Endothelial cell (in vitro differentiated cells): ENCODE measurements around the gene NEK1. TPM values are rescaled to one million over a fixed set of nuclear protein-coding genes. Genes with fewer than 3 reads are reported as not detected.

Experiments used
- DNase-seq: peaks from one replicate; pipeline ENCODE4 v3.0.0; 2021; ENCODE audit warnings: low spot score
- H3K27ac Mint-ChIP-seq: one replicate; pipeline ENCODE4 v1.8.0; 2021; ENCODE audit warnings: mixed read lengths, inconsistent platforms; ENCODE audit not compliant: unreplicated experiment
- H3K27me3 Mint-ChIP-seq: one replicate; pipeline ENCODE4 v1.8.0; 2021; ENCODE audit warnings: mild to moderate bottlenecking, moderate library complexity, mixed read lengths, inconsistent platforms; ENCODE audit not compliant: unreplicated experiment
- H3K36me3 Mint-ChIP-seq: one replicate; pipeline ENCODE4 v1.8.0; 2021; ENCODE audit warnings: mild to moderate bottlenecking, low read depth, mixed read lengths, inconsistent platforms; ENCODE audit not compliant: unreplicated experiment
- H3K4me1 Mint-ChIP-seq: one replicate; pipeline ENCODE4 v1.8.0; 2021; ENCODE audit warnings: mild to moderate bottlenecking, mixed read lengths, inconsistent platforms; ENCODE audit not compliant: unreplicated experiment
- H3K4me3 Mint-ChIP-seq: one replicate; pipeline ENCODE4 v1.8.0; 2021; ENCODE audit warnings: mild to moderate bottlenecking, mixed read lengths, inconsistent platforms; ENCODE audit not compliant: unreplicated experiment
- H3K9me3 Mint-ChIP-seq: one replicate; pipeline ENCODE4 v1.8.0; 2021; ENCODE audit warnings: mixed read lengths, inconsistent platforms; ENCODE audit not compliant: unreplicated experiment
- total RNA-seq: library from RNA; stranded (reverse); fragmentation: NEBNext Ultra II Directional; extraction: Animal tissue kit (Norgen Biotek cat#: 25700); gene quantifications from one replicate; pipeline ENCODE4 v1.2.1, GENCODE V29; 2021; ENCODE audit not compliant: unreplicated experiment
- TF ChIP-seq, protein P1 (sequence below): fragments of 200-600 bp; sonication (generic); IDR thresholded peaks from one replicate; pipeline ENCODE4 v1.5.0; 2021; ENCODE audit warnings: antibody characterized with exemption; ENCODE audit not compliant: unreplicated experiment

NEK1 gene
- total RNA-seq, 1 donor from 2014 or later: 12.5 TPM

DNA sequence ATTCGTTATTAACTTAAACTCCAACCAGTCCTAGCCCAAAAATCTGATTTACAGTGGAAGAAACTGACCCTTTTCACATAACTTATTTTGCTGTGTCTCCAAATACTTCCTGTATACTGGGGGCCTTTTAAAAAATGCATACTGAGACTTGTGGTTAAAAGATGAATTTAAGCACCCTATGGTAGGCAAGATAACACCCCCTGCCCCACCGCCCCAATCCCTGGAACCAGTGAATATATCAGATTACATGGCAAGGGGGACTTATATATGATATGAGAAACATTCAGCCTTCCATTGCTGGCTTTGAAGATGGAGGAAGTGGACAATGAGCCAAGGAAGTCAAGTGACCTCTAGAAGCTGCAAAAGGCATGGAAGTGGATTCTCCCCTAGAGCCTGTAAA, 4.9 kb upstream of the NEK1 start:
- Mint-ChIP-seq H3K4me1 (peaks cover 20% of the 10 kb centered on the region), H3K9me3 (peaks cover 4% of the 10 kb centered on the region), H3K27me3 (peaks cover 2% of the 10 kb centered on the region), H3K27ac (no peak overlapping the region), H3K36me3 (no peaks in the 10 kb centered on the region), H3K4me3 (no peak overlapping the region)
- TF ChIP-seq, protein P1, sequence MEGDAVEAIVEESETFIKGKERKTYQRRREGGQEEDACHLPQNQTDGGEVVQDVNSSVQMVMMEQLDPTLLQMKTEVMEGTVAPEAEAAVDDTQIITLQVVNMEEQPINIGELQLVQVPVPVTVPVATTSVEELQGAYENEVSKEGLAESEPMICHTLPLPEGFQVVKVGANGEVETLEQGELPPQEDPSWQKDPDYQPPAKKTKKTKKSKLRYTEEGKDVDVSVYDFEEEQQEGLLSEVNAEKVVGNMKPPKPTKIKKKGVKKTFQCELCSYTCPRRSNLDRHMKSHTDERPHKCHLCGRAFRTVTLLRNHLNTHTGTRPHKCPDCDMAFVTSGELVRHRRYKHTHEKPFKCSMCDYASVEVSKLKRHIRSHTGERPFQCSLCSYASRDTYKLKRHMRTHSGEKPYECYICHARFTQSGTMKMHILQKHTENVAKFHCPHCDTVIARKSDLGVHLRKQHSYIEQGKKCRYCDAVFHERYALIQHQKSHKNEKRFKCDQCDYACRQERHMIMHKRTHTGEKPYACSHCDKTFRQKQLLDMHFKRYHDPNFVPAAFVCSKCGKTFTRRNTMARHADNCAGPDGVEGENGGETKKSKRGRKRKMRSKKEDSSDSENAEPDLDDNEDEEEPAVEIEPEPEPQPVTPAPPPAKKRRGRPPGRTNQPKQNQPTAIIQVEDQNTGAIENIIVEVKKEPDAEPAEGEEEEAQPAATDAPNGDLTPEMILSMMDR: no peak
- DNase-seq: no peak

DNA sequence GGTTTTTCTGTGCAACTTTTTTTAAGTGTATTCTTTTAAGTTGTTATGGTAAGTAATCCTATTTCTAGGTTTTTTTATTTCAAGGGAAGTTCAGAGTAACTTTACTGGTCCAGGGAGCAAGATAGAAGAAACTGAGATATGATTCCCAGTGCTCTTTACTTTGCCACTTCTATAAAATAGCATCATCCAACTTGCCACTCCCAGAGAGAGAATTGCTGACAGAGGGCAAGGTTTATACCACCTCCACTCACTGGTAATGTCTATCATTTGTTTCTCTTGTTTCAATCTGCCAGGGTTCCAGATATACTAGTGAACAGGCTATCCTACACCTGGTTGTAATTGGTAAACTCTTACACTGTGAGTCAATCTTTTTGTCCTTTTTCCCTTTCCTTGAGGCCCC, 4.5 kb upstream of the NEK1 start:
- H3K27me3 Mint-ChIP-seq: peaks cover 2% of the 10 kb centered on the region
- no peak for DNase-seq
- H3K27ac Mint-ChIP-seq: no peak overlapping the region
- H3K4me1 Mint-ChIP-seq: peaks cover 18% of the 10 kb centered on the region
- TF ChIP-seq, protein P1: no peak
- no peak overlapping the region for H3K4me3 Mint-ChIP-seq
- peaks cover 4% of the 10 kb centered on the region for H3K9me3 Mint-ChIP-seq
- no peaks in the 10 kb centered on the region for H3K36me3 Mint-ChIP-seq

DNA sequence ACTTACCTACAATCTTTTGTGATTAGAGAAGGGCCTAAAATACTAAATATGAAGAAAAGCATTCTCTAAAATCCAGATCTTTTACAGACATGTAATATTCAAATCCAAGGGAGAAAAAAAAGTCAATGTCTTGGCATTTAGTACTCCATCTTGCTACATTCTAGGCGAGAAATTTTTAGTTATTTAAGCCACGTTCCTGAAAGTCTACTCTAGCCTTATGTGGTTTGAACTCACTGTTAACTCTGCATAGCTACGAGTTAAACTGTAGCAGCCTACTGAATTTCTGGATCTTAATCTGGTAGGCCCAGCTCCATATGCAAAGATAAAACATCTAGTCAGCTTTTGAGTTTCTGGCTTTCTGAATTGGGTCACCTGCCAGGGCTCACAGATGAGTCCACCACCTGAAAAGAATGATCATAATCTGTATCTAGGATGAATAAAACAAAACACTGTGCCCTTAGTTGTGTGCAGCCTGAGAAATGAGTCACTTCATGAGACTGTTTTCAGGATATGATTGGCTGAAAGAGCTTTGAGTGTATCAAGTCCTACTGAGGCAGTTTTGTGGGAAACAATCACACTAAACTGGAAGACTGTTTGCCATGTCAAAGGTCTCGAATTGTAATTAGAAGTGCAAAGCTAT, 3.2 kb upstream of the NEK1 start:
- DNase-seq: no peak

DNA sequence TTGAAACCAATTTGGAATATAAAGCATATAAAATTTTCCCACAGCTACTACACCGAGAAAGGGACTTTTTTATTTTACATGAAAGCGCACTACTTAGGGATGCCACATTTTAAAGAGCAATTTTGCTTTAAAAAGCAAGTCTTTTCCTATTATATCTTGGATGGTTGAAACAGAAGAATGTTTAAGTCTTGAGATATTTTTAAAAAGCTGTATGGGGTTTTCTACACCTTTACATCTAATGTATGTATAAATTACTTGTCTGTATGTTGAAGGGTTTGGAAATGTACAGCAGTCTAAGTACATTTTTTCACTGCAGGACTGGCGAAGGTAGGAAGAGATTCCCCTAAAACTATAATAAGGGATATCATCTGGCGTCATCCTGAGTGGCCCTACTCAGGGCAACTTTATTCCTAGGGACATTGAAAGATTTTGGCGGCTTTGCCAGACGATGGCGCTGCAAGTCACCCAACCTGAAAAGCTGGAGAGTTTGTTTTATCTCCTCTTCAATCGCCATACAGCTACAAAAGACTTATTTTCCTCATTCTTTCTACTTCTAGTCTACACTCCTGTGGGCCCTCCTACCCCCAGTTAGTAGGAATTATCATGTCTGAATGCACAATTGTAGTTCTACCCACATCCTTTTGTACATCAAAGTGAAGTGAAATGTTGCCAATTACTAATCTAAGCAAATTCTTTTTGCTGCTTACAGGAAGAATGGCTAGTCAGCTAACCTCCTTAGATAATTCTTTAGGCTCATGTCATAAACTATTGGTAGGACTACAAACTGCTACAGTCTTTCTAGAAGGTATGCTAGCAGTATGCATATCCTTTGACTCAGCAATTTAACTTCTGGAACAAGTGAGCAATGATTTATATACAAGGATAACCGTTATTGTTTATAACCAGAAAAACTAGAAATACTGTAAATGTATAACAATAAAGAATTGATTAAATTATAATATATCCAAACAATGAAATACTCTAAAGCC, 782 bp upstream of the NEK1 start:
- peak; percentile 77 for DNase-seq
- peak overlapping the region; percentile 98 for H3K4me3 Mint-ChIP-seq
- TF ChIP-seq, protein P1: peak; percentile 53
- peak overlapping the region; percentile 94 for H3K27ac Mint-ChIP-seq
- H3K36me3 Mint-ChIP-seq: no peaks in the 10 kb centered on the region
- H3K9me3 Mint-ChIP-seq: no peaks in the 10 kb centered on the region
- H3K27me3 Mint-ChIP-seq: no peaks in the 10 kb centered on the region
- H3K4me1 Mint-ChIP-seq: peaks cover 12% of the 10 kb centered on the region

More for the DNA sequence above, 3.2 kb upstream of the NEK1 start:
- Mint-ChIP-seq H3K36me3 (no peaks in the 10 kb centered on the region), H3K4me1 (peaks cover 21% of the 10 kb centered on the region), H3K27ac (no peak overlapping the region), H3K9me3 (peaks cover 4% of the 10 kb centered on the region), H3K27me3 (peaks cover 2% of the 10 kb centered on the region), H3K4me3 (no peak overlapping the region)
- TF ChIP-seq, protein P1: no peak

GRCh38 chr4:169611157-169611556, 1.2 kb downstream of the NEK1 start:
- no peak overlapping the region for H3K4me3 Mint-ChIP-seq
- H3K4me1 Mint-ChIP-seq: peaks cover 12% of the 10 kb centered on the region
- no peaks in the 10 kb centered on the region for H3K36me3 Mint-ChIP-seq
- TF ChIP-seq, protein P1: no peak
- no peak for DNase-seq
- H3K27ac Mint-ChIP-seq: no peak overlapping the region
- no peaks in the 10 kb centered on the region for H3K9me3 Mint-ChIP-seq
- no peaks in the 10 kb centered on the region for H3K27me3 Mint-ChIP-seq
